Right hindlimb (tissue), 1 donor: ENCODE results near the gene DEGS1.

Experiments
- DNase-seq: peaks from one replicate; pipeline ENCODE4 v3.0.0-alpha.2; 2018

Gene DEGS1

DNA sequence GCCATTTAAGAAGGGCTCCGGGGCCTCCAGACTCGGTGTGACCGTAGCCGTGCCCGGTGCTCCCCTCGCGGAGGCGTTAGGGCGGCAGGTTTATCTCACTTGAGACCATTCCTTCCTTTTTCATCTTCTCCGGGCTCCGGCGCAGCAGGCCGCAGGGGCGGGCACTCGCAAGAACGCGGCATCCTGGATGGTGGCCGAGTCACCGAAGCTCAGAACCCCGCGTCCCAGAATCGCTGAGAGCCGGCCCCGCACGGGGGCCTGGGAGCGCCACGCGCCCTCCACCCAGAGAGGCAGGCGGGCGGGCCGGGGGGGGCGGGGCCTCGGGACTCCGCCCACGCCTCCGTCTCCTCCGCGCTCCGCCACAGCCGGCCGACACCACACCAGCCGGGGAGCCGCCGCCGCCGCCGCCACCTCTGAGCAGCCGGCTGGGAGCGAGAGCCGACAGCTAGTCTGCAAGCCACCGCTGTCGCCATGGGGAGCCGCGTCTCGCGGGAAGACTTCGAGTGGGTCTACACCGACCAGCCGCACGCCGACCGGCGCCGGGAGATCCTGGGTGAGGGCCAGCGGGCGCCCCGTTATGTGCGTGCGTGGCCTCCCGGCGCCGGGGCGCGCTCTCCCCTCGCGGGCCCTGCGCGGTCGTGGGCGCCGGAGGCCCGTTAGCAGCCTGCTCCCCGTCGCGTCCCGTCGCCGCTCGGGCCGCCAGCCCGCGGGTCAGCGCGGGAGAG is at the start of gene DEGS1:
Gene DEGS1 (plus strand): TSS at position 375 of the 725 bp plus-strand sequence. CDS start 97 bp downstream, at position 472.
- peak; percentile 91 for DNase-seq

DNA sequence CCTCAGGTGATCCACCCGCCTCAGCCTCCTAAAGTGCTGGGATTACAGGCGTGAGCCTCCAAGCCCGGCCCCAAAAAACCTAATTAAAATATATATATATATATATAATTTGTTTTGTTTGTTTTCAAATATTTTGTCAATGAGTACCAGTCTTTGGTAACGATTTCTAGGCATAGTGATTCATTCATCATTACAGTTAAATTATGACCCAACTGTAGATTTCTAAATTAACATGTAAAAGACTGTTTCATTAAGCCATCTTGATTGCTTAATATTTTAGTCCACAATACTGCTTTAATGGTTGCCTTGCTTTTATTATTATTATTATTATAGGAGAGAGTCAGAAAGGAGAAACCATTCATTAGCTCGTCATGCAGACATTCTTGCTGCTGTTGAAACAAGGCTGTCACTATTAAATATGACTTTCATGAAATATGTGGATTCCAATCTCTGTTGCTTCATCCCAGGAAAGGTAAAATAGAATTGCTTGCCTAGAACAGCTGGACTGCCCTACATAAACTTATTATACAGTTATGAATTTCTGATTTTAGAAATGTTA is 49.2 kb upstream of the DEGS1 start:
- DNase-seq: no peak

DNA sequence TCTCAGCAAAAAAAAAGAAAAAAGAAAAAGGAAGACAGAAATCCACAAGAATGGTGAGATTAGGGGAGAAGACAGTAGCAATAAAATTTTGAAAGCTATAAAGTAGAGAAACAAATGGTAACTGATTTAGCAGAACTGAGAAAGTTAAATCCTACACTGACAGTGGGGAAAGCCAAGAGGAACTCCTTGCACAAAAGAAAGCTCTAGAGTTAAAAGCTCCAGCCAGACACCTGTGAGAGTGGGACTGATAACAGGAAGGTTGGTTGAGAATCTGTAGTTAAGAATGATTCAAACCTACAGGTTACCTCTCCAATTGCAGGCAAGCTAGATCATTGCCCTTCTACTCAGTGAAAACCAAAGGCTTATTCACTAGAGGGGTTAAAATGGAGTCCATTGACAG is 45.5 kb upstream of the DEGS1 start:
- DNase-seq: no peak

DNA sequence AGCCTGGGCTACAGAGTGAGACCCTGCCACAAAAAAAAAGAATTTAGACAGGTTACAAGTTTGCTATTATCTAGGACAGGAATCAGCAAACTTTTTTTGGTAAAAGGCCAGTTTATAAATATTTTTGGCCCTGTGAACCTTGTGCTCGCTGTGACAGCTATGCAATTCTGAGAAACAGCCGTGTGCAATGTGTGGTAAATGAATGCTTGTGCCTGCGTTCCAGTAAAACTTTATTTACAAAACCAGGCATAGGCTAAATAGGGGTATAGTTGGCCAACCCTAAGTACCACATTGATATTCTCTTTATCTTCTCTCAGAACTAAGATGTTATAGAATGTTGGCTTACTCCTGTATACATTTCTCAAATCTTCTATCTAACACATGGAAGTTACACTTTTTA is 44.8 kb upstream of the DEGS1 start:
- no peak for DNase-seq

DNA sequence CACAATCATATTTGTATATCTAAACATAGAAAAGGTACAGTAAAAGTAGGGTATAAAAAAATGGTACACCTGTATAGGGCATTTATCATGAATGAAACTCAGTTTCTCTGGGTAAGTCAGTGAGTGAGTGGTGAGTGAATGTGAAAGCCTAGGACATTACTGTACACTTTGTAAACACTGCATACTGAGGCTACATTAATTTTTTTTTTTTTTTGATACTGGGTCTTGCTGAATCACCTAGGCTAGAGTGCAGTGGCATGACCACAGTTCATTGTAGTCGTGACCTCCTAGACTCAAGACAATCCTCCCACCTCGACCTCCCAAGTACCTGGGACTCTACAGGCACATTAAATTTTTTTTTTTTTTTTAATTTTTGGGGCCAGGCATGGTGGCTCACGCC is 41.3 kb upstream of the DEGS1 start:
- no peak for DNase-seq

DNA sequence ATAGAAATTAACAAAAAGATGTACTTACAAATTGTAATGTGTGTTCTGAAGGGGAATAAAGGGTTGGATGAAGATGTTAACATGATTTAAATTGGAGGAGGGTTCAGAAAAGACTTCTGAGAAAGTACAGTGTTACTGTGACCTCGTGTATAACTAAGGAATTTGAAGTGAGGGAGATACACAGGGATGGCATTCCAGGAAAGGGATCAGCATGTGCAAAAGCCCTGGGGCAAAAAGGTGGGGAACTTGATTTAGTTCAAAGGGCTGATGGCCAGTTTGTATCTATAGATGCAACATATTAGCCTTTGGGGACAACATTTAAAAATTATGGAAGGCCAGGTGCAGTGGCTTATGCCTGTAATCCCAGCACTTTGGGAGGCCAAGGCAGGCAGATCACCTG is 33.3 kb upstream of the DEGS1 start:
- DNase-seq: no peak

DNA sequence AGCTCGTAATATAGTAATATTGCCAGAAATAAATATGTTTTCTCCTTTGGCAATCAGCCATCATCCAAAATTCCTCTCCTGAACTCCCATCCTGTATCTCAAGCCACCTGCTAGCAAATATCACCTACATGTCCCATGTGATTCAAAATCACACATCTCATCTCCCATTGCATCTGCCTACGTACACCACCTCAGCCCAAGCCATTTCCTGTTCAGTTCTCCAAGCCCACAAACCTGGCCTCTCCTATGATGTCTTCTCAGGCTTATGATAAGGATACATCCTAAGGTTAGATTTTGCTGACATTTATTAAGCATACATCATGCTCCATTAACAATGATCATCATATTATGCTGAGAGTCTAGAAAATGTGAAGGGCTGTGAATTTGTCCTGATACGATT is 31.9 kb upstream of the DEGS1 start:
- DNase-seq: no peak

DNA sequence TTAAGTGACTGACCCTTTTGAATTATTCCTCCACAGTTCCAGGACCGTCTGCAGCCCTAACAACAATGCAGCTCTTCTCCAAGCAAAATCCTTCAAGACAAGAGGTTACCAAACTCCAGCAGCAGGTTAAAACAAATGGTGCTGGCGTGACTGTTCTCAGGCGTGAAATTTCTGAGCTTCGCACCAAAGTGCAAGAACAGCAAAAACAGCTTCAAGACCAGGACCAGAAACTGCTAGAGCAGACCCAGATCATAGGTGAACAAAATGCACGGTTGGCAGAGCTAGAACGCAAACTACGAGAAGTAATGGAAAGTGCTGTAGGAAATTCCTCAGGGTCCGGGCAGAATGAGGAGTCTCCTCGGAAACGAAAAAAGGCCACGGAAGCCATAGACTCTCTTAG is 25.7 kb upstream of the DEGS1 start:
- no peak for DNase-seq

DNA sequence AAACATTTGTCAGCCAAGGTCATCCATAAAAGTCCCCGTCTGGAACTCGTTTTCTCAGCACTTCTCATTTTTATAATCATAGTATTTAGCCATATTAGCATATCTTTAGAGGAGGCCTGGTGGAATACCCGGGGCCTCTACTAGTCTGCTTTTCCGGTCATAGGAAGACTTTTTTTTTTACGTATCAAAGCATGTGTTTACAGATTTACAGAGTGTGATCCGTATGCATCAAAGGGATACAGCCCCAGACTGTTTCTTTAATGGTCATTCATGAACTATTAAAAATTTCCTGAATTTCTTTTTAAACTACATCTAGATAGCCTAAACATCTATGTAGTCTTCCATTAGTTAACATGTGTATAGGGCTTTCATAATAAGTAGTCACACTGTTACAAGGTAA is 23.5 kb upstream of the DEGS1 start:
- no peak for DNase-seq

DNA sequence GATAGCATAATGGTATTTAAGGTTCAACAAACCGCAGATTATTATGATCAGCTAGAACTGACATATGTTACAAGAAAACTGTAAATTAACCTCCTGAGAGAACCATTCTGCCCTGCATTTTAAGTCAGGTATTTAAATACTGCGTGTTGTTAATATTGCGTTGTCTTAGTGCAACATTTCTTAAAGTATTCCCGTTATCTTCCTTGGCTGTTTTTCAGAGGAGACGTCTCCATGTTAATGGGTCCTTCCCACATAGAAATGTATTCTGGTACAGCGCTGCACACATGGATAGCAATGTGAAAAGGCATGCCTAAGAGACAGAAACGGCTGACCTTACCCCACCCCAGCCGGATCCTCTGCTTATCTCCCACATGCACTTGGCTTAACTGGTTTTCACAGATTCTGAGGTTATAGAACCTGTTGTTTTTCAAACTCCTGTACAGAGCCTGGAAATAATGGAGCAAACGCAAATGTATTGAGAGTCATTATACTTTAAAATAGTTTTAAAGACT is 22.8 kb upstream of the DEGS1 start:
- no peak for DNase-seq

DNA sequence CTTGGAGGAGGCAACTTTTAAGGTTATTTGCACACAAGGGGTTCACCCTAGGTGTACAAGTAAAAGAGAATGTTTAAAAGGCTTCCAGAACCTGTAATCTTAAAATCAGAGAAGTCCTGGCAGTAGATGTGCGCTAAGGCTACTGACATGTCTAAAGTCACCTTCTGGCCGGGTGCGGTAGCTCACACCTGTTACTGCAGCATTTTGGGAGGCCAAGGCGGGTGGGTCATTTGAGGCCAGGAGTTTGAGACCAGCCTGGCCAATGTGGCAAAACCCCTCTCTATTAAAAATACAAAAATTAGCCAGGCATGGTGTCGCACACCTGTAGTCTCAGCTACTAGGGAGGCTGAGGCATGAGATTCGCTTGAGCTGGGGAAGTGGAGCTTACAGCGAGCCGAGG is 20.3 kb upstream of the DEGS1 start:
- DNase-seq: no peak

DNA sequence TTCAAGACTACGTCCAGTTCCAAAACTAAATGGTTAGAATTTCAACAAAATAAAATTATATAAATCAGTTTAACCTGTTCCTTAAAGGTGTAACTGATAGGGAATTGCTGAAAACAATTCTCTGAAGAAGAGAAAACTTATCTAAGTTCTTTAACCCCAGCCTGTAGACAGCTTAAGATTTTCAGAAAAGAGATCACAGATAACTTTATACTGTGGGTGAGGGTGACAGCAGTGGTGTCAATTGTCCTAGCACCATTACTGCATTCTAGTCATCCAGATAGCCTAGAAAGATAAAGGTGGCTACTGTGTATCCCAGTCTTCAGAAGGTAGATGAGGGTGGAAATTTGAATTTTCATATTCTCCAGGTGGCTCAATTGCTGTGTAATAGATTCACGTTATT is 19.7 kb upstream of the DEGS1 start:
- no peak for DNase-seq

DNA sequence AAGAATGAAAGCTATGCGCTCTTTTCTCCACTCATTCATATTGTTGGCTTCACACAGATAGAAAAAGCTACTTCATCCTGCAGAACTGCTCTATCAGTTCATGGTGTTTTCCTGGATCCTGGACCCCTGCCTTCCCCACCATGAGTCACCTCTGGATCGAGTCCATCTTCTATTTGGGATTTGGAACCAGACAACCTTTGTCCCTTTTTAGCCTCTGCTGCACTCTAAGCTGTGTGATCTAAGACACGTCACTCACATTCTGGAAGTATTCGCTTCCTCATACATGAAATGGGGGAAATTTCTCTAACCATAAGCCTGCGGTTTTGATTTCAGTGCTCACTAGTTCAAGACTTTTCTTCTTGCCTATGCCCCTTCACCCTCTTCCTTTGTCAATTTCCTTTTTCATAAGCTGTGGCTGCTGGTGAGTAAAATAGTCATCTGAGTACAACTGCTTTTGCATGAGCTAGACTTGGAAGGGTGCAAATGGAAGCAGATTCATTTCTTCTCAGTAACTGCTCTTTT is 14.1 kb upstream of the DEGS1 start:
- DNase-seq: peak; percentile 63

DNA sequence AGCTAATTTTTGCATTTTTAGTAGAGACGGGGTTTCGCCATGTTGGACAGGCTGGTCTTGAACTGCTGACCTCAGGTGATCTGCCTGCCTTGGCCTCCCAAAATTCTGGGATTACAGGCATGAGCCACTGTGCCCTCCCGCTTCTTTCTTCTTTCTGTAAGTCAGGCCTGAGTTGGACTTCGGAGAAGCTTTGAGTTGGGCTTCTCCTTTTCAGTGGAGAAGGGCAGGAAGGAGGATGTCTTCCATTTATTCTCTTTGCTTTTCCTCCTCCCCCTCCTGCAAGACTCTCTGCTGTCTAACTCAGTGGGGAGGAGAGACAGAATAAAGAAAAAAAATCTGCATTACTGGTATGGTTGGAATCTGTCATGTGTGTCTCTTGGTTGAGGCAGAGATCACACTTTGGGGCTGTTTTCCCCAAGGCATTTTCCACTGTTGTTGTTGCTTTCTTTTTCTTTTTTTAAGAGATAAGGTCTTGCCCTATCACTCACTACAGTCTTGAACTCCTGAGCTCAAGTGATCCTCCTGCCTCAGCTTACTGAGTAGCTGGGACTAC is 13.2 kb upstream of the DEGS1 start:
- DNase-seq: no peak

DNA sequence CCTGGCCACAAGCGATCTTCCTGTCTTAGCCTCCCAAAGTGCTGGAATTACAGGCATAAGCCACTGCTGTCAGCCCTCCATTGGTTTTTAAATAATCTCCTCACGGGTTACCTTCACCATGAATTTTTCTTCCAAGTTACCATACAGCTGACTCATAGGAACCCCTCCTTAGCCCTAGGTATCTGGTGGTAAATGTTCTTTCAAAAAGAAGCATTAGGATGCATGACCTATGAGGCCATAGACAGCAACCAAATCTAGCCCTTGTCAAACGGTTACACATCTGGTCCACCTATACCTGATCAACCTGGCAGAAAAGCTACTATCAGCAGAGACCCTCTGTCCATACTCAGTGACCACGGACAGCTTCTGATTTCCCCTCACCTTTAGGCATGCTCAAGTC is 12.7 kb upstream of the DEGS1 start:
- no peak for DNase-seq

DNA sequence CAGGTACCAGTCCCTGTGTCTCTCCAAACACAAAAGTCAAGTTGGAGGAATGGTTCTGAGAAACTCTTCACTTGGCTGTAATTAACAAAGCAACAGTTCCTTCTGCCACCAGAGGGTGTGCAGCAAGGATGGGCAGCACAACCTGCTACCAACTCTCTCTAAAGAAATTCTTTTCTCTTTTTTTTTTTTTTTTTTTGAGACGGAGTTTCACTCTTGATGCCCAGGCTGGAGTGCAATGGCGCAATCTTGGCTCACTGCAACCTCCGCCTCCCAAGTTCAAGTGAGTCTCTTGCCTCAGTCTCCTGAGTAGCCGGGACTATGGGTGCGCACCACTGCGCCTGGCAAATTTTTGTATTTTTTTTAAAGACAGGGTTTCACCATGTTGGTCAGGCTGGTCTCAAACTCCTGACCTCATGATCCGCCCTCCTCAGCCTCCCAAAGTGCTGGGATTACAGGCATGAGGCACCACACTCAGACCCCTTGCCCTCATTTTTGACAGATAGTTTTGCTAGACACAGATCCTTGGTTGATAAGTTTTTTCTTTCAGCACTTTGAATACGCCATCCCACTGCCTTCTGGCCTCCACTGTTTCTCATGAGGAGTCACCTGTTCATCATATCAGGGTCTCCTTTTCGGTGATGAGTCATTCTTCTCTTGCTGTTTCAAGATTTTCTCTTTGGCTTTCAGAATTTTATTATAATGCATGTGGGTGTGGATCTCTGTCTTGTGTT is 12.1 kb upstream of the DEGS1 start:
- no peak for DNase-seq

DNA sequence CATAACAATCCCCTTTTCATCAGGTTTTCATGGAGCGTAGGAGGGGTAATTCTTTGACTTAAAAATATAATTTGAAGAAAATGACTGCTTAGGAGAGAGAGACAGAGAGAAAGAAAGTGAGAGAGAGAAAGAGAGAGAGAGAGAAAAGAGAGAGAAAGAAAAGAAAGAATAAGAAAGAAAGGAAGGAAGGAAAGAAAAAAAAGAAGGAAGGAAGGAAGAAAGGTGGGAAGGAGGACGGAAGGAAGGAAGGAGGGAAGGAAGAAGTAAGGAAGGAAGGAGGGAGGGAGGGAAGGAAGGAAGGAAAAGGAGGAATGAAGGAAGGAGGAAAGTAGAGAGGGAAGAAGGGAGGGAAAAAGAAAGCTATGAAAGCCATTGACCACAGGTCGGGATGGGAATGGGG is 10.8 kb upstream of the DEGS1 start:
- no peak for DNase-seq

DNA sequence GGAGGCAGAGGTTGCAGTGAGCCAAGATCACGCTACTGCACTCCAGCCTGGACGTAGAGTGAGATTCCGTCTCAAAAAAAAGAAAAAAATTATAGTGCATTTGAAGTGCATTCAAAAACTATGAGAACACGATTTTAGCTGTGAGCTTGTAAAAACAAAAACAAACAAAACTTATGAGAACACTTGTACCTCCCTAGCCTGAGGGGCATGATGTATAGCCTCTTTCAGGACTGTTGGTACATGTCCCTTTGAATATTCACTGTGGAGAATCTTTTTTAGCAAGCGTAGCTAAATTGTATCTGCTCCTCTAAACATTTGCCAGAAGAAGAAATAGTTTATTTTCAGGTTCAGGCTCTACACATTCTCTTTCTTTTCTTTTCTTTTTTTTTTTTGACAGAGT is 9.5 kb upstream of the DEGS1 start:
- no peak for DNase-seq

DNA sequence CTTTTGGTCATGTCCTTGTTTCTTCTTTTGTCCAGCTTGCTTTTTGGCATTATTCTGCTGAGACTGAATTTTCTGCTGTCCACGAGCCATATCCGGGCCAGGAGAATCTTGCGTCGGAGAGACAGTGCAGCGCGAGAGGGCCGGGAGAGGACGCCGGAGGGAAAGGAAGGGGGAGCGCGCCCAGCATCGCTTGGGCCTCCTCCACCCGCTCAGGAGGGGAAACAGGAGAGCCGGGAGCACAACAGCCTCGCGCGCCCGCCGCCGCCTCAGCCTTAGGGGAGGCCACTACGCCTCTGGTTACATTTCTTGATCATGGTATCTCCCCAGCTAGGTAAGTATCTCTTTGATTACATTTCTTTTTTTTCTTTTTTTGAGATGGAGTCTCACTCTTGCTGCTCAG is 7.4 kb upstream of the DEGS1 start:
- peak; percentile 52 for DNase-seq

DNA sequence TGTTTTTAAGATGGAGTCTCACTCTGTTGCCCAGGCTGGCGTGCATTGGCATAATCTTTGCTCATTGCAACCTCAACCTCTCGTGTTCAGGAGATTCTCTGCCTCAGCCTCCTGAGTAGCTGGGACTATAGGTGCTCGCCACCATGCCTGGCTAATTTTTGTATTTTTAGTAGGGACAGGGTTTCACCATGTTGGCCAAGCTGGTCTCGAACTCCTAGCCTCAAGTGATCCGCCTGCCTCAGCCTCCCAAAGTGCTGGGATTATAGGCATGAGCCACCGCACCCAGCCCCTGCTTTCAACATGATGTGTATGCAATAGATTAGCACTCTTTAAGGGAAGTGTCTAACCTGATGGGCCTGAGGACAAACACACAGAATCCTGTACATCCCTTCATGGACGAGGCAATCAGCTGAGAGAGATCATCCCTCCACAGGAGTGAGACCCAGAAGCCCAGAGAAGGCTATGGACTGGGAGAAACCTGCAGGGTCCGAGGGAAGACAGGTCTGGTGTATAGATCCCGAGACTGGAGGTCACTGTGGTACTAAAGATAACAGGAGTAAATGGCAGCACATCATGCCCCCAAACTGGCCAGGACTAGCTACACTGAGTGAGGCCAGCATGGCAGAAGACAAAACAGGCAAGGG is 5.6 kb upstream of the DEGS1 start:
- DNase-seq: no peak

DNA sequence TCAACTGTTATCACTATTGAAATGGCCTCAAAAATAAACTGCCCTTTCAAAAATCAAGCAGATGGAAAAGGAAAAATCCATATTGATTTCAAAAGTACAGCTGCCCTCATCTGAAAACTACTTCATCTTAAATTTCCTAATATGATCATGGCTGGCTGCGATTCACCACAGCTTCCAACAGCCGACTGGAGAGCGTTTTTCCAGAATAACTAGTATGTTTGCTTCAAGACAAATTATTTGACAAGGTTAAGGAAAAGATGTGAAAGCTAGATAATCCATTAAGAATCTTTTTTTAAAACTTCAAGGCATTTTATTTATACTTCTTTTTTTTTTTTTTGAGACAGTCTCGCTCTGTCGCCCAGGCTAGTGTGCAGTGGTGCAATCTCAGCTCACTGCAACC is 4.1 kb upstream of the DEGS1 start:
- DNase-seq: no peak

DNA sequence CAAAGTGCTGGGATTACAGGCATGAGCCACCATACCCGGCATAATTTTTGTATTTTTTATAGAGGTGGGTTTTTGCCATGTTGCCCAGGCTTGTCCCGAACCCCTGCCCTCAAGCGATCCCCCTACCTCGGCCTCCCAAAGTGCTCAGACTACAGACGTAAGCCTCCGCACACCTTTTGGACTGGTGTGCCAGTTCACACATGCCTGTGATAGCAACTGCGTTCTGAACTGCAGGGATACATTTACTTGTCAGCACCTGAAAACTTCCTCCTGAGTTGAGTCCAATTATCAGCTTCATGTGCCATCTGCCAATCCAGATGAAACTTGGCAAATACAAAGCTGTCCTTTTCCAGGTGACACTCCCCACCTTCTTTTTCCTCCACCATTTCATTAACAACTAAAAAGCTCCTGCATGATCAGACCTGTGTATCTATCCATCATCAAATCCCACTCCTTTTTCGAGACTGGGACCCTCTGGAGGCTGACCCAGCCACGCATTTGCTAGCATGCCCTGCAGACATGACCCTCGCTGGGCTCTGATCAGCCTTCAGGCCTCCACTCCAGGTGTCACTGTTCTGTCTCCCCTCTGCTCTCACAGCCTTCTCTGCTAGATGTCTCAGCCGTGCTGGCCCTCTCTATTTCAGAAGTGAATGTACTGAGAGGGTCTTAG is 2.1 kb upstream of the DEGS1 start:
- DNase-seq: no peak

DNA sequence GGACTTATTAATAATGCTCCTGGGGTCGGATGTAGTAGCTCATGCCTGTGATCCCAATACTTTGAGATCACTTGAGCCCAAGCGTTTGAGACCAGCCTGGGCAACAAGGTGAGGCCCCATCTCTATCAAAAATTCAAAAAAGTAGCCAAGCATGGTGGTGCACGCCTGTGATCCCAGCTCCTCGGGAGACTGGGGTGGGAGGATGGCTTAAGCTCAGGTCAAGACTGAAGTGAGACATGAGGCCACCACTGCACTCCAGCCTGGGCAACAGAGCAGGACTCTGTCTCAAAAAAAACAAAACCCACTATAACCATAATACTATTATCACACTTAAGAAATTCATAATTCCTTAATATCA is 1.6 kb upstream of the DEGS1 start:
- DNase-seq: no peak
